ENCODE measurements around the gene ZNF423. TPM values are rescaled to one million over a fixed set of nuclear protein-coding genes. Genes with fewer than 3 reads are reported as not detected.

Gene ZNF423
- total and polyA plus RNA-seq, 2 experiments from 2014 or later: 14.9 to 41.8 TPM

DNA sequence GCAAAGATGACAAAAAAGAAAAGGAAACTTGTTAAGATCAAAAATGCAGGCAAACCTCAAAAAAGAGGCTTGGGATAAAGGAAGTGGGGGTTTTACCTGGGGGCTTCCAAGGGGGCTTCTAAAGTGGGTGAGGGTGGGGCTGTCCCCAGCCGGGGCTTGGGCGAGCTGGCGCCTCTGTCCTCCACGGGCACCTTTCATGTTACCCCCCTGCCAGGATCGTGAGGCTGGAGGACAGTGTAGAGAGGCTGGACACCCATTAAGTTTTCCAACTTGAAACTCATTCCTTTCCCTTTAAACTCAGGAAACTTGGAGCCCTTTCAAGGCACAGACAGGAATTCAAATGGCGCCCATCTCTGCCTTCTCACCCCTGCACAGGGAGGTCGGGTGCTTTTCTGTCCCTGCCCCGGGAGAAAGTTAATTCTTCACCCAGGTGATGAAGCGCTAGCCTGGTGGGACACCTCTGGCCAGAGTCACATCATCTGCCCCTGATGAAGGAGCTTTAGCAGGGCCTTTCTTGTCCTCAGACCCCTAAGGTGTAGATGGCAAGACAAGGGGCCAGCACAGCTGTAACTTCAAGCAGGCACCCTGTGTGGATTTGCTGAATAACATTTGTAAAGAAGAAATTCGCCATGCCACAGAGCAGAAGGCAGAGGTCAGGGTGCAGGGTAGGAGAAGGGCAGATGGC lies 395.0 kb downstream of the ZNF423 start:
- no peak for TF ChIP-seq POLR2AphosphoS5 (IDR thresholded peaks at IDR 0.05; ENCODE audit: low read depth)
- no peak for TF ChIP-seq EZH2 (IDR thresholded peaks at IDR 0.05; ENCODE audit: low read depth, unreplicated experiment)
- TF ChIP-seq, protein P1, sequence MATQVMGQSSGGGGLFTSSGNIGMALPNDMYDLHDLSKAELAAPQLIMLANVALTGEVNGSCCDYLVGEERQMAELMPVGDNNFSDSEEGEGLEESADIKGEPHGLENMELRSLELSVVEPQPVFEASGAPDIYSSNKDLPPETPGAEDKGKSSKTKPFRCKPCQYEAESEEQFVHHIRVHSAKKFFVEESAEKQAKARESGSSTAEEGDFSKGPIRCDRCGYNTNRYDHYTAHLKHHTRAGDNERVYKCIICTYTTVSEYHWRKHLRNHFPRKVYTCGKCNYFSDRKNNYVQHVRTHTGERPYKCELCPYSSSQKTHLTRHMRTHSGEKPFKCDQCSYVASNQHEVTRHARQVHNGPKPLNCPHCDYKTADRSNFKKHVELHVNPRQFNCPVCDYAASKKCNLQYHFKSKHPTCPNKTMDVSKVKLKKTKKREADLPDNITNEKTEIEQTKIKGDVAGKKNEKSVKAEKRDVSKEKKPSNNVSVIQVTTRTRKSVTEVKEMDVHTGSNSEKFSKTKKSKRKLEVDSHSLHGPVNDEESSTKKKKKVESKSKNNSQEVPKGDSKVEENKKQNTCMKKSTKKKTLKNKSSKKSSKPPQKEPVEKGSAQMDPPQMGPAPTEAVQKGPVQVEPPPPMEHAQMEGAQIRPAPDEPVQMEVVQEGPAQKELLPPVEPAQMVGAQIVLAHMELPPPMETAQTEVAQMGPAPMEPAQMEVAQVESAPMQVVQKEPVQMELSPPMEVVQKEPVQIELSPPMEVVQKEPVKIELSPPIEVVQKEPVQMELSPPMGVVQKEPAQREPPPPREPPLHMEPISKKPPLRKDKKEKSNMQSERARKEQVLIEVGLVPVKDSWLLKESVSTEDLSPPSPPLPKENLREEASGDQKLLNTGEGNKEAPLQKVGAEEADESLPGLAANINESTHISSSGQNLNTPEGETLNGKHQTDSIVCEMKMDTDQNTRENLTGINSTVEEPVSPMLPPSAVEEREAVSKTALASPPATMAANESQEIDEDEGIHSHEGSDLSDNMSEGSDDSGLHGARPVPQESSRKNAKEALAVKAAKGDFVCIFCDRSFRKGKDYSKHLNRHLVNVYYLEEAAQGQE (IDR thresholded peaks at IDR 0.05; ENCODE audit: unreplicated experiment): no peak
- no peak for TF ChIP-seq STAT1 (IDR thresholded peaks at IDR 0.05; ENCODE audit: unreplicated experiment)
- no peak for TF ChIP-seq EZH2phosphoT487 (IDR thresholded peaks at IDR 0.05; ENCODE audit: unreplicated experiment)
- ATAC-seq: no peak
- Histone ChIP-seq H3K27me3 (ENCODE audit: insufficient read depth) (peaks cover 5% of the 10 kb centered on the region), H4K20me1 (replicated peaks; ENCODE audit: insufficient read depth) (no peaks in the 10 kb centered on the region), H3F3A (replicated peaks; ENCODE audit: low read depth) (no peaks in the 10 kb centered on the region), H3K27ac (ENCODE audit: low read depth) (no peak overlapping the region), H3K4me3 (no peak overlapping the region), H3K9me2 (ENCODE audit: insufficient read depth) (no peaks in the 10 kb centered on the region), H3K79me2 (replicated peaks; ENCODE audit: insufficient read depth) (no peaks in the 10 kb centered on the region), H3K4me2 (no peak overlapping the region), H3K4me1 (ENCODE audit: insufficient read depth) (0 out of 2 replicates have a peak, but pooled peaks cover 5% of the 10 kb centered on the region), H3K36me3 (ENCODE audit: insufficient read depth) (no peaks in the 10 kb centered on the region), H2AFZ (no peak overlapping the region)
- Mint-ChIP-seq H3K9me3 (no peaks in the 10 kb centered on the region), H3K4me1 (peaks cover 27% of the 10 kb centered on the region), H3K36me3 (ENCODE audit: low read depth) (no peaks in the 10 kb centered on the region), H3K27me3 (ENCODE audit: insufficient read depth, low read depth, poor library complexity) (peaks cover 17% of the 10 kb centered on the region), H3K27ac (no peak overlapping the region), H3K4me3 (no peak overlapping the region)
- no peak for DNase-seq (ENCODE audit: low spot score)

DNA sequence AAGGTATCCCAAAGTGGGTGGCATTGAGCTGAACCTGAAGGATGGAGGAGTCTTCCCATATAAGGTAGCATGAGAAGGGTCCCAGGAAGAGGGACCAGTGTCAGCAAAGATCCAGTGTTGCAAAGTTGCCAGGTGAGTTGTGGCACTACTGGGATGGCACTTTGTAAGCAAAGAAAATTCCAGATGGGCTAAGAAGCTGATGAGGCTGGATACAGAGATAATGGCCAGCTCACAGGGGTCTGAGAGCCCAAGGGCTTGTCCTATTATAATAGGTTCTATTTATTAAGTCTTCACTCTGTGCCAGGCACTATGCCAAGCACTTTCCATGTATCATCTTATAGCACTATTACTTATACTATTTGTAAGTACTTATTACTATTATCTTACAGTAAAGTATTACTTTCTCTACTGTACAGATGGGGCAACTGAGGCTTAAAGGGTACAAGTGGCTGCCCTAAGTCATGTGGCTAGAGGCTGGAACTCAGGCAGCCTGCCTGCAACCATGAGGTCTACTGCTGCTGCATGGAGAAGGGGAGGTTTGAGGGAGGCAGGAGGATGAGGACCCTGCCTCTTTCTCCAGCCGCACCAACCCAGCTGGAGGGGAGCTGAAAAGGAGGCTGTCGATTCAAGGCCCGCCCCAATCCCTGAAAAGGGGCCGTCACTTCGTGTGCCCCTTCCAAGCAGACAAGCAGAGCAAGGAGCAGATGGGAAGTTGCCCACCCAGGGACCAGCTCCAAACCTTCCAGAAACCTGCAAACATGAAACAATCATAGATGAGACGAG lies 395.8 kb downstream of the ZNF423 start:
- H3K27me3 ChIP-seq (ENCODE audit: insufficient read depth): no peaks in the 10 kb centered on the region
- H2AFZ ChIP-seq: no peak overlapping the region
- no peak overlapping the region for H3K4me3 ChIP-seq
- H3F3A ChIP-seq (replicated peaks; ENCODE audit: low read depth): no peaks in the 10 kb centered on the region
- no peak overlapping the region for H3K27ac Mint-ChIP-seq
- DNase-seq (ENCODE audit: low spot score) (no peak), ATAC-seq (no peak)
- H4K20me1 ChIP-seq (replicated peaks; ENCODE audit: insufficient read depth): no peaks in the 10 kb centered on the region
- H3K27ac ChIP-seq (ENCODE audit: low read depth): no peak overlapping the region
- peaks cover 9% of the 10 kb centered on the region for H3K27me3 Mint-ChIP-seq (ENCODE audit: insufficient read depth, low read depth, poor library complexity)
- no peaks in the 10 kb centered on the region for H3K4me1 ChIP-seq (ENCODE audit: insufficient read depth)
- H3K4me2 ChIP-seq: no peak overlapping the region
- no peaks in the 10 kb centered on the region for H3K36me3 Mint-ChIP-seq (ENCODE audit: low read depth)
- no peaks in the 10 kb centered on the region for H3K36me3 ChIP-seq (ENCODE audit: insufficient read depth)
- no peaks in the 10 kb centered on the region for H3K9me3 Mint-ChIP-seq
- no peak overlapping the region for H3K4me3 Mint-ChIP-seq
- no peaks in the 10 kb centered on the region for H3K79me2 ChIP-seq (replicated peaks; ENCODE audit: insufficient read depth)
- peaks cover 20% of the 10 kb centered on the region for H3K4me1 Mint-ChIP-seq
- no peaks in the 10 kb centered on the region for H3K9me2 ChIP-seq (ENCODE audit: insufficient read depth)
- no peak for TF ChIP-seq EZH2 (IDR thresholded peaks at IDR 0.05; ENCODE audit: low read depth, unreplicated experiment)
- TF ChIP-seq EZH2phosphoT487 (IDR thresholded peaks at IDR 0.05; ENCODE audit: unreplicated experiment): no peak
- TF ChIP-seq, protein P2, sequence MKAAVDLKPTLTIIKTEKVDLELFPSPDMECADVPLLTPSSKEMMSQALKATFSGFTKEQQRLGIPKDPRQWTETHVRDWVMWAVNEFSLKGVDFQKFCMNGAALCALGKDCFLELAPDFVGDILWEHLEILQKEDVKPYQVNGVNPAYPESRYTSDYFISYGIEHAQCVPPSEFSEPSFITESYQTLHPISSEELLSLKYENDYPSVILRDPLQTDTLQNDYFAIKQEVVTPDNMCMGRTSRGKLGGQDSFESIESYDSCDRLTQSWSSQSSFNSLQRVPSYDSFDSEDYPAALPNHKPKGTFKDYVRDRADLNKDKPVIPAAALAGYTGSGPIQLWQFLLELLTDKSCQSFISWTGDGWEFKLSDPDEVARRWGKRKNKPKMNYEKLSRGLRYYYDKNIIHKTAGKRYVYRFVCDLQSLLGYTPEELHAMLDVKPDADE (IDR thresholded peaks at IDR 0.05): no peak
- TF ChIP-seq ZNF331 (CRISPR knock-in tag; IDR thresholded peaks at IDR 0.05; ENCODE audit: low read depth): no peak
- TF ChIP-seq, protein P1 (IDR thresholded peaks at IDR 0.05; ENCODE audit: unreplicated experiment): no peak
- no peak for TF ChIP-seq ZNF114 (CRISPR knock-in tag; IDR thresholded peaks at IDR 0.05)
- no peak for TF ChIP-seq JUNB (IDR thresholded peaks at IDR 0.05; ENCODE audit: unreplicated experiment)
- TF ChIP-seq CREB1 (CRISPR knock-in tag; IDR thresholded peaks at IDR 0.05; ENCODE audit: low read depth): no peak
- TF ChIP-seq STAT1 (IDR thresholded peaks at IDR 0.05; ENCODE audit: unreplicated experiment): no peak
